Right hindlimb (tissue), 1 donor: ENCODE results near the gene RELL1.
A peak's percentile ranks its signal among the peaks of the same experiment; 100 is the strongest.

Experiments
- DNase-seq: peaks from one replicate; pipeline ENCODE4 v3.0.0-alpha.2; 2018

The RELL1 gene

DNA sequence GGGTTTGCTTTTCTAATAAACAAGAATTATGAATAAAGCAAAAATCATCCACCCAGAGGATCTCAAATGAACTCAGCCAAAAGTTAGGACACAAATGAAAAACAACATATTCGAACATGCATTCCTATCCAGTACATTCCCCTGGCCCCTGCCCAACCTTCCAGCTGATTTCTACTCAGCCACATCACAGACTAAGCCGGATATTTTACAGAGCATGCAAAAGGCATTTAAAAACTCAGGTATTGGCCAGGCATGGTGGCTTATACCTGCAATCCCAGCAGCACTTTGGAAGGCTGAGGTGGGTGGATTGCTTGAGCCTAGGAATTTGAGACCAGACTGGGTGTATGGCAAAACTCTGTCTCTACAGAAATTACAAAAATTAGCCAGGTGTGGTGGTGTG is 54.6 kb downstream of the RELL1 start:
- DNase-seq, result peak; percentile 68

DNA sequence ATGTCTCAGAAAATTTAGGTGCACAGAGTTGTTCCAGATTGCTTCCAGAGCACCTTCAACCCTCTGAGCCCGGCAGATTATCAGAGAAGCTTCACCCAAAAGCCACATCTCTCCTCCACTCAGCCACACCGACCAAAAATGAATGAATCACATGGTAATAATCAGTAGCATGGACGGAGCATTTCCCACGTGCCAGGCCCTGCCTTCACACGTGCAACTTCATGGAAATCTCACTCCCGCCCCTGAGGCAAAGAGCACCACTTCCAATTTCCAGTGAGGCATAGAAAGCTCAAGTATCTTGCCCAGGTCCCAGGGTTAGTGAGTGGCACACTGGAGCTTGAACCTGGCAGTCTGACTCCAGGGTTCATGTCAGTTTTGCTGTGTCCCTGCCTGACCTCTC is 56.5 kb downstream of the RELL1 start:
- DNase-seq, result no peak

DNA sequence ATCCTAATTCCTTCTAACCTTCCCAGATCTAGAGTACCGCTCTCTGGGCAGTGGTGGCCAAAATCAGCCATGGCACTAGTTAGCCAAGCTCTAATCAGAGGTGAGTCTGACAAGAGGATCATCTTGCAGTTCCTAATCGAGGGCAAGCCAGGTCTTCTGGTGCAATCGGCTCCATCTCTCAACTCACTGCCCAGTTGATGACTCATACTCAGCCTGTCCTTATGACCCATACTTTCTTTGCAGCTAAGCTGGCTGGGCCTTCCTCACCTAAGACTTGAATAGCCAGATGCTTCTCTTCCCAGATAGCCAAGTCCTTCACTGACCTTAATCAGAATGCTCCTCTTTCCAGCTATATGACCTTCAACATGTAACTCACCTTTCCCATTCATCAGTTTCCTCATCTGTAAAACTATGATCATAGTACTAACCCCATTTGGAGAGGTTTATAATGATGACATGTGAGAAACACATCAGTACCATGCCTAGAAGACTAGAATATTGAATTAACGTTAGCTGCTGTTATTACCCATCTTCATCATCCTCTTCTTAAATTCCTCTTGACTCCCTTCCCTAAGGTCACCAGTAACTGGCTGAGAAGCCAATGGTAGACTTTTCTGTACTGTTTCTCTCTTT is 57.1 kb downstream of the RELL1 start:
- no peak for DNase-seq

DNA sequence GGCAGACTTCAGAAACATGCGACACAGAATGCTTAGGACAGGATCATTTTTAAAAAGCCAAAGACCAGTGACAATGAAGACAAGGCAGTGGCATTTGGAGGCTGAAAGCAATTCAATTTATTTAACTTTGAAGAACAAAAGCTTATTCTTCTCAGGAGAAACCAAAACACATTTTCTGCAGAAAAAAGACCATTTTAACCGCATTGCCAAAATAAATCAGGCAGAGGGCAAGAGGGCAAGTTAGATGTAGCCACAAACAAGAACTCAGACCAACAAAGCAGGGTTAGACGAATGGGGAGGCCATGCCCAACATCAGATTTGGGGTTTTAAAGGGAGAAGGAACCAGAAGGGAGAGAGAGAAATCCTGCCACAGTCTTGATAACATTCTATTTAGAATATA is 58.9 kb downstream of the RELL1 start:
- DNase-seq, result no peak

DNA sequence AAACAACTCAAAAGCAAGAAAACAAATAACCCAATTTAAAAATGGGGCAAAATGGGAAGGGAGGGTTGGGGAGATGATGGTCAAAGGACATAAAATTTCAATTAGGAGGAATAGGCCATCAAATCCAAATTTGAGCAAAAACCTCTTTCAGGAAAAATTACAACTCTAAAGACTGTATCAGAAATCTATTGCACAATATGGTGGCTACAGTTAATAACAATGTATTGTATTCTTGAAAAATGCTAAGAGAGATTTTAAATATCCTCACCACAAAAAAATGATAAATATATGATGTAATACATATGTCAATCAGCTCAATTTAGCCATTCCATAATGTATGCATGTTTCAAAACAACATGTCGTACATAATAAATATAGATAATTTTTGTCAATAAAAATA is 60.7 kb downstream of the RELL1 start:
- DNase-seq, result no peak

DNA sequence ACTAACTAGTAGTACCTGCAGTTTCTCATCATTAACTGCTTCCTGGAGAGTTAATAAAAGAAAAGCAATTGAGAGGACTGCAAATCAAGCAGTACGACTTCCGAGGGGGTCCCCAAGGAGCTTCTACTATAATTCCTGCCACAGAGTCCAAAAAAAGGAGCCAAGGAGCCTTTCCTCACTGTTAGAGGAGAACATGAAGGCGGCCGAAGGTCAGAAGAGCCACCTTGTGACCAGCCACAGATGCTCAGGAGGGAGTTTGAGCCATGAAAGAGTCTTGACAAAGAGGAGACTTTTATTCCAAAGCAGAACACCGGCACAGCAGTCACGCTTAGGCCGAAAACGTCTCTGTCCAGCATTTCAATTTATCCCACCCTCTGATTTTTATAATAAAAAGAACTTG is 62.2 kb downstream of the RELL1 start:
- DNase-seq, result no peak

DNA sequence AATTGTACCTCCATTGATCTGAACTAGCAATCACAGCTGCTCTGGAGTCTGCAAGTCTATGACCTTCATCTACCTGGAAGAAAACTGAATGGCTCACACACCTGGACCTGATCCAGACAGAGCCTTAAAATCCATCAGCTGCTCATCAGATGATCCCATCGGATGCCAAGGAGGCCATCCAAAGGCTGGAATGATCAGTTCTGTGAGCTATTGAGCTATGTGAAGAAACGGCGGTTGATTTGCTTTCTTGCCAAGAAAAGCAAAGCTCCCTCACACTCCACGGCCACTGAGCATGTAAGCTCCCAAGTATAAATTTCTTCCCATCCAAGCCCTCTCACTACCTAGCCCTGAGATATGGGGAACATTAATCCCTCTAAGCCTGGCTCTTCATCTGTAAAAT is 63.1 kb downstream of the RELL1 start:
- no peak for DNase-seq

DNA sequence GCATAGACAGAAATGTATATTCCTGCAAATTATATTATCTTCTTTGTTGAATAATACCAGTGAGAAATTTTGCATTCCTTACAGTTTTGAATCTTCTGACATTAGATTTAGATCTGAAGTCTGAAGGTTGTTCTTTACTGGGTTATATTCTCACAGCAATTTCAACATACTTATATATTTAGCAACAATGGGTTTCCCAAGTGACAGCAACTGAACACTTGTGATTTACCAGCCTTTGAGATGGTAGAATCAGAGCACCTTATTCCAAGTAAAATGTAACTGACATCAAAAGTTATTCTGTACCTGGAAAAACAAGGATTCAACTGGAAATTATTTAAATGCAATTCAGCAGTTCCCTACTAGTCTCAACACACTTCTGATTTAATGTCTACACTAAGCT is 66.0 kb downstream of the RELL1 start:
- no peak for DNase-seq

DNA sequence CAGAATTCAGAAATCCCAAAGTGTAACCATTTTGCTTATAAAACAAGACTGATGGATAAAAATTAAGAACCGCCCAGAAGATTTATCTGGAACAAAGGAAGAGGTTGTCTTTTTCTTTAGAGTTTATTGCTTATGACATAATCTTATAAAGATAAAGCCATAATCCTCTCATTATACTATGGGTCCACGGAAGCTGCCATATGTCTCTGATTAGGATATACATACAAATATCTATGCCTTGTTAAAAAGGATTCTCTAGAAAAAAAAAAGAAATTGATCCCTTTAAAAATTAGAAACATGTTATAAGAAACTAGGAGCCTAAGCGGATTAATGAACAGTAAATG is 70.5 kb downstream of the RELL1 start:
- DNase-seq, result no peak

DNA sequence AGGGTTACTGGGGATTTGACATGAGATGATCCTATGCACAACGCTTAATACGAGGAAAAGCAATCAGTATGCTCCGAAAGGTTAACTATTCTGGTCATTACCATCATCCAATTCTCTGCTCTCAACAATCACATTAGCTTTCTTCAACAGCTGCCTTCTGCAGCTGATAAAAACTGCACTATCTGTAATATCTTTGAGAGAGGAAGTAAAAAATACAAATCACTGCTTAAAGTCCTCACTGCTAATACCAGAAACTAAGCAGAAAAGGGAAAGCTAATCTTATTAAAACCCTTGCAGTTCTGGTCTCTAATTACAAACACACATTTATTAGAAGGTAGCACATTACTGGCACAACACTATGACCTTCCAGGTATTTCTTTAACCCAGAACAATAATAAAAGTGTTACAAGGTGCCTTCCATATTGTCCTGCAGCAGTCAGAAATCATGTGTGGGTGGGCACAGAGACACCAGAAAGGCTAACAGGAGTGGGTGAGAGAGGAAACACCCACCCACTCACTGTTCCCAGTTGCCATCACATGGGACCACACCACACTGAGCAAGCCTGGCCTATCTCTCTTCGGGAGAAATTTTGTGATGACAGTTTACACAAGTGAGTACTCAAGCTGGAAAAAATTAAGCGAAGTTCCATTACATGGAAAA is 71.0 kb downstream of the RELL1 start:
- no peak for DNase-seq

DNA sequence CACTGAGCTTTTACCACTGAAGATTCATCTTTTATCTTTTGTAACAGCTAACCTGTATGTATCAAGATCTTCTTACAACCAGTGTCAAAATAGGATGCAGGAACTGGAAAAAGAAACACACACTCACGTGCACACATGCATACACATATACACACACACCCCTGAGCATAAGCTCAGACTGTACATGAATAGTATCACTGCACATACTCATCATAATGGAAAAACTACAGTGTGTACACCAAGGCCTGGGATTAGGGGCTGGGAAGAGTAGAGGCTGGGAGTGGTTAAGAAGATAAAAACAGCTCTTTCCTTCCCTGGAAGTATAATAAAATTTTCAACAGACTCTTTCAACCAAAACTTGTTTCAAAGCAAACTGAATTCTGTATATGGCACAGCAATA is 73.4 kb downstream of the RELL1 start:
- no peak for DNase-seq

DNA sequence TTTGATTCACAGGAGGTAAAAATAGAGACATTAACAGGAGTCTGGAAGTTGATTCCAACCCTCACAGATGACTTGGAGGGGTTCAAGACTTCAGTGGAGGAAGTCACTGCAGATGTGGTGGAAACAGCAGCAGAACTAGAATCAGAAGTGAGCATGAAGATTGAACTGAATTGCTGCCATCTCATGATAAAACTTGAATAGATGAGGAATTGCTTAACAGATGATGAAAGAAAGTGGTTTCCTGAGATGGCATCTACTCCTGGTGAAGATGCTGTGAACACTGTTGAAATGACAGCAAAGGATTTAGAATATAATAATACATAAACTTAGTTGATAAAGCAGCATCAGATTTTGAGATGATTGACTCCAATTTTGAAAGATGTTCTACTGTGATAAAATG is 76.5 kb downstream of the RELL1 start:
- no peak for DNase-seq

DNA sequence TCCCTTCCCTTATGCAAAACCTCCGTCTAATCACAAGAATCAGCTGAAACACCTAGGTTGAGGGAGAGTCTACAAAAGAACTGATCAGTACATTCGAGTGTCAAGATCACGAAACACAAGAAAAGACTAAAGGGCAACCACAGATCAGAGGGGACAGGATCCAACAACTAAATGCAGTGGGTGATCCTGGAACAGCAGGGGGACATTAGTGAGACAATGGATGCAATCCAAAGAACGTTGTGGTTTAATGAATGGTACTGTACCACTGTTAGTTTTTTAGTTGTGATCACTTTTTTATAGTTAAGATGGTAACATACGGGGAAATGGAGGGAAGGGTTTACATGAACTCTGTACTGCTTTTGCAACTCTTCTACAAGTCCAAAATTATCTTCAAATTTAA is 79.2 kb downstream of the RELL1 start:
- no peak for DNase-seq

DNA sequence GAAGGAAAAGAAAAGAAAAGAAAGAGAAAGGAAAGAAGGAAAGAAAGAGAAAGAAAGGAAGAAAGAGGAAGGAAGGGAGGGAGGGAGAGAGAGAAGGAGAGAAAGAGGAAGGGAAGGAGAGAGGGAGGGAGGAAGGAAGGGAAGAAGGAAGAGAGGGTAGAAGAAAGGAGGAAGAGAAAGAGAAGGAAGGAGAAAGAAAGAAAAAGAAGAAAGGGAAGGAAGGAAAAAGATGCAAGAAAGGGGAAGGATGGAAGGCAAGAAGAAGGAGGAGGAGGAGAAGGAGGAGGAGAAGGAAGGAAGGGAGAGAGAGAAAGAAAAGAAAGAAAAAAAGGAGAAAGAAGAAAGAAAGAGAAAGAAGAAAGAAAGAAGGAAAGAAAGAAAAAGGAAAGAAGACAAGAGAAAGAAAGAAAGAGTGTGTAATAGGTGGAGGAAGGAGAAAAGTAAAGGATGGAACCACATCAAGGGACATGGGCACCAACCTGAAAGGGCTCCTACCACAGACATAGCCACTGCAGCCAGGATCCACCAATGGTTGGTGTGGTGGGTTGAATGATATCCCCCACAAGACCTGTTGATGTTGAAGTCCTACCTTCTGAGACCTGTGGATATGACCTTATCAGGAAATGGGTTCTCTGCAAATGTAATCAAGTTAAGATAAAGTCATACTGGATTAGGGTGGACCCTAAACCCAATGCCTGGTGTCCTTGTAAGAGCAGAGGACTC is 80.2 kb downstream of the RELL1 start:
- DNase-seq, result no peak

DNA sequence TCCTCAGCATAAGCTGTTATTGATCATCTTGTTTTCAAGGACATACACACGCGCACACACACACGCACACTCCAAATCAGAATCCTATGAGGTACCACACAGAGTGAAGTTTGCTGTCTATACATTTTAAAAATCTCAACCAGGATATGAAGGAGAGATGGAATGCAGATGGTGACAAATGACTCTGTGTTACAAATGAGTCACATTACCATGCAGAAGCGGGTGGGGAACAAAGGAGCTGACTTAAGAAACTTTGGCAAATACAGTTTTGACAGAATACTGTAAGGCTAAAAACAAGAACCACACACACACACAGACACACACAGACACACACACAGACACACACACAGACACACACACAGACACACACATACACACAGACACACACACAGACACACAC is 81.7 kb downstream of the RELL1 start:
- no peak for DNase-seq

DNA sequence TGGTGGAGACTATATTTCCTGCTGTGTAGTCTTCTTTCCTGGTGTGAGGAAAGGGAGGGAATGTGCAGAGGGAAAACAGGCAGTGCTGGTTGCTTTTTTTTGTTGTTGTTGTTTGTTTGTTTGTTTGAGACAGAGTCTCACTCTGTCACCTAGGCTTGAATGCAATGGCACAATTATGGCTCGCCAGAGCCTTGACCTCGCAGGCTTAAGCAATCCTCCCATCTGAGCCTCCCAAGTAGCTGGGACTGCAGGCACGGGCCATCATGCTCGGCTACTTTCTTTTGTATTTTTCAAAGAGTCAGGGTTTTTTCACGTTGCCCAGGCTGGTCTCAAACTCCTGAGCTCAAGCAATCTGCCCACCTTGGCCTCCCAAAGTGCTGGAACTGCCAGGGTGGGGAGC is 82.5 kb downstream of the RELL1 start:
- no peak for DNase-seq

DNA sequence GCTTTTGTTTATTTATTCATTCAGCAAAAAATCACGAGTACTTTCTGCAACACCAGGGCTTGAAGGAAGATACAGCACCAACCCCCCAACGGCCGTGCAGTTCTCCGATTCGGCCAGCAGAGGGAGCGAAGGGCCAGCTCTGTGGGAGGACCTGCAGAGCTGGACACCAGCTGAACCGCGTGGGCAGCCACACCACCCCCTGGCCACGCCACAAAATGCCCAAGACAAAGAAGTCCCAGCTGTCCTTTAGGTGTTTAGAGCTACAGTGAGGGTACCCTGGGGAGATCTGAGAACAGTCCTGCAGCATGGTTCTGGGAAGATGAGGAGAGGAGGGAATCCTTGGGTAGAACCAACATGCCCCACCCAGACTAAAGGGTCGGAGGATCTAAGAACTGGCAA is 83.1 kb downstream of the RELL1 start:
- peak; percentile 84 for DNase-seq

DNA sequence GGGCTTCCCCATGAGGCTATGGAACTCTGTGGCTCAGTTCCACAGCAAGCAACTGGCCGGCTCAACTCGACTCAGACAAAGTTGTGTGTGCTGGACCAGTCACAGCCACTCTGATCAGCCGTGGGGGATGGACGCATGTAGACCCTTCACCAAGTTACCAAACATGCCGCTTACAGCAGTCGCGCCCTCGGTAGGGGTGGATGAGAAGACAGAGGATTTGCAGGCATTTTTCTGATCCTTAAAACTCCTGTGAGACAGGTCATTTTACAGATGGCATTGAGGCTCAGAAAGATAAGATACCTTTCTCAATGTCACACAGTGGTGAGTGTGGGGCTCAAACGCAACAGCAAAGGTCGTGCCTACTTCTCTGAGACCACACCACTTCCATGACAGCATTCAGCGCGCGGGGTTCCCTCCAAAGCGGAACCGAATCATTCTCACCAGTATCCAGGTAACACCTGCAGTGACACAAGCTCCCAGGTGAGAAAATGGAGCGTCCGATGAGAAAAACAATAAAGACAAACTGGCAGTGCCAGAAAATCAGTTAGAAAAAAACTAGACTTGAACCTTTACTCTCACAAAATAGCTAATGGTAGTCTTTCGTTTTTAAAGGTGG is 83.6 kb downstream of the RELL1 start:
- no peak for DNase-seq

DNA sequence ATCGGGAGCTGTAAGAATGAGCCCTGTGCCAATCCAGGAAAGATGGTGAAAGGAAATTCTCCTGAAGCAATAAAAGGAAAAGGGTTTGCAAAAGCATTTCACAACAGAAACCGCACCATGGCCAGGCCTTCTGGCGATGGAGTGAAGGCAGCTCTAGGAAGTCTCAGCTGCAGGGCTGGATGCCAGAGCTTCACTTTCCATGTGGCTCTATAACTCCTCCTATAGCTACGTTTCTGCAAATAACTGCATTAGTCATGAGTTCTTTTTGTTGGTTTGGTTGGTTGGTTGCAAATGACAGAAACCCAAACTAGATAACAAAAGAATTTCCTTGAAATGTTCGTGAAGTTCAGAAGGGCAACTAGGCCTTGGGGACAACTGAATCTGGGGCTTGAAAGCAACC is 84.6 kb downstream of the RELL1 start:
- DNase-seq, result peak; percentile 41

DNA sequence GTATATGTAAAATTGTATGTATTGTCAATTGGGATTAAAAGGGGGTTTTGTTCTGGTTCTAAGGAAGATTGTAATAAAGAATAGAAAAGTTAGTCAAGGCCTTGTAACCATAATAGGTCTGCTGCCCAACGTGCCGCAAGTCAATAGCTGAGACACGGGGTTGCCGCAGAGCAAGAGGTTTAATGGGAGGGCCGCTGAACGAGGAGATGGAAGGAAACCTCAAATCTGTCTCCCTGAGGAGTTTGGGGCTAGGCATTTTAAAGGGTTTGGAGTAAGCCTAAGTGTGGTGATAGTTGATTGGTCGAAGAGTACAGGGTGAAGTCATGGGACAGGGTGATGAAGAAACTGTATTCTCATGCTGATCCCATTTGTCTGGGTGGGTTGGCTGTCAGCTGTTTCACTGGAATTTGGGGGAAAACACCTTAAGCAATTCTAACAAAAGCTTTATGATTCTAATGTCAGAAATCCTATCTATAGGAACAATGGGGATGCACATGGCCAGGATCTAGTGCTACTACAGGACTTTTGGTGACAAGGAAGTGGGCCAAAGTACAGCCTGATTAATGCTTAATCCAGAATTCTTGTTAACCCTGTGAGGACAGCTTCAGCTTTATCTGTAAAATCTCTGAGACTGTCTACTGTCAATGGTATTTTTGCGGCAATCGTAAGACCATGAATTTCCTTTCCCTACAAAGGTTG is 86.9 kb downstream of the RELL1 start:
- no peak for DNase-seq

DNA sequence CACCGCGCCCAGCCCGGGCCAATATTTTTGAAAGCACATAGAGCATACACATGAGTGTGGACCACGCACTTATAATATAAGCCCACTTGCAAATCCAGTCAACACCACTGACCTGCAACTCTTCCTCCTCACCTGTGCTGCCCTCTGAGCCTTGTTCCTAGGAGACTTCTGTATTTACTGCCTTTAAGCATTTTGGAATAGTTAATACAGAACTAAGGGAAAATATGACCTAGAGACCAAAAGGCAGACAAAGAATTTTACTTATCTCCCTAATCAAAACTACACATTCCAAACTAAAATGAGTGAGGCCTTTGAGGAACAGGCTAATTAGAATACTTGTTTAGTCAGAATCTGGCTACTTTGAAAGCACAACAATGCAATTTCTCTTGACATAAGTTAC is 89.1 kb downstream of the RELL1 start:
- no peak for DNase-seq

DNA sequence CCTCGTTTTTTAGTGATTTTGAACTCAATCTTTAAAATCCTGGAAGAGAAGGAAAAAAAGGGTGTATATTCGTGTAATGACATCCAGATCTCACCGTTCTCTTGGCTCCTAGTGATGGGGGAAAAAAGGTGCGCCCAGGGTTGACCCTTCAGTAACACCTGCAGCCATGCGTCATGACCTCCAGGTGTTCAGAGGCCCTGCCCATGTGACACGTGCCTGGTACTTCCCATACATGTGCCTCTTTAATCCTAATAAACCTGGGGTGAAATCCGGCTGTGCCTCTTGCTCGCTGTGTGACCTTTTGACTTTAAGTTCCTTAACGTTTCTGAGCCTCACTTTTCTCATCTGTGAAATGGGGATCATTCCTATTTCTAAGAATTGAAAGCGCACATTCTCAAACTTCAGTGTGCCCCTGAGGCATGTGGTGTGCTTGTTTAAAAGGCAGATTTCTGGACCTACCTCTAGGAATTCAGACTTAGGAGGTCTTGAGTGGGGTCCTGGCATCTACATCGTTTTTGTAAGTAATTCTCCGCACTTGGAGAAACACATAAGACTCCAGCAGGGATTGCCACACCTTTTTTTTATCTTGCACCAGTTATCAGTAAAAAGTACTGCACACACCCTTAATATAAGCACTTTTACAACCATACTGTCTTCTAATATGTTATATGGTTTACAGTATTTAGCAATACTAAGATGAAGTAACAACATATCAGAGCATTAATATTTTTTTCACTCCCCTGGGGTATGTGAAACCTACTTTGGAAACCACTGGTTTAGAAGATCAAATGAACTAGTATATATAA is 90.1 kb downstream of the RELL1 start:
- DNase-seq, result no peak

DNA sequence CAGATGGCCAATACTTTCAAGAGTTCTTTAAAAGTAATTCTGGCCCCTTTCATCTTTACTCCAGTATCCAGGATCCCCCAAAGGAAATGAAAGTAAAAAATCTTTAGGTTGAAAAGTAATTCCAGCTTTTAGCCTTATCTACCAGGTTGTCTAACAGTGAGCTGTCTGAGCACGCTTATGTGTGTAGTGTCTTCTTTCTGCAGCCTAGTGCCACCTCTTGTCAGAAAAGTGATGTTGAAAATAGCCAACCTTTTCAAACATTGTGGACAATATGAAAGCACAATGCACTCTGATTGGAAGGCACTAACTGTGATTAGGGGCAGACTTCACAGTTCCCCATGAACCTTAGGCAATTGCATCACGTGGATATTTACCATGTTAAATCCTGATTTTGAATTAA is 92.1 kb downstream of the RELL1 start:
- DNase-seq, result no peak
